ENCODE data around the gene GSTM3.
"Not testable (repeated sequence)": the region's sequence is repeated elsewhere in the genome, so short reads cannot be mapped to it uniquely, and the experiment has no call there.

Gene GSTM3

DNA sequence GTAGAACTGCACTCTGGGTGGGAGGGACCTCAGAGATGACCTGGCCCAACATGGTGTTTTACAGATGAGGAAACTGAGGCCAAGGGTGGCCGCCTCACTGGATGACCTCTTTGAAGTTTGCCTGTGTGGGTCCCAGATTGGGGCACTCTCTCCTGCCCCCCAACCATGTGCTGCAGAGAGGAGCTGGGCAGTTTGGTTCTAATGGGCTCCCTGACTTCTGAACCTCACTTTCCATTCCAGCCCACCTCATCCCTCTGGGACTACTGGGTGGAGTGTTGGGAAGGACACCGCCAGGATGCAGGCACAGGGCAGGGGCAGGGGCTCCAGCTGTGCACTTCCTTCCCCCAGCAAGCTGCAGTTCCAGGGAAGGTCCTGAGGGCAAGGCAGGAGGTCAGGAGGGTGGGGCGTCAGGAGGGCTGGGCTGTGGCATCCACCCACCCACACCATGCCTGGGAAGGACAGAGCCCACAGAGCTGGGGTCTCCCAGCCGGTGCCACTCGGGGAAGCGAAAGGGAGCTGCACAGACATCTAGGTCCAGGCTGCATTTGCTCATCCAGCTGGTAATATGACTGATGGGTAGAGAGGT lies 33.2 kb upstream of the GSTM3 start:
- no peak for DNase-seq

DNA sequence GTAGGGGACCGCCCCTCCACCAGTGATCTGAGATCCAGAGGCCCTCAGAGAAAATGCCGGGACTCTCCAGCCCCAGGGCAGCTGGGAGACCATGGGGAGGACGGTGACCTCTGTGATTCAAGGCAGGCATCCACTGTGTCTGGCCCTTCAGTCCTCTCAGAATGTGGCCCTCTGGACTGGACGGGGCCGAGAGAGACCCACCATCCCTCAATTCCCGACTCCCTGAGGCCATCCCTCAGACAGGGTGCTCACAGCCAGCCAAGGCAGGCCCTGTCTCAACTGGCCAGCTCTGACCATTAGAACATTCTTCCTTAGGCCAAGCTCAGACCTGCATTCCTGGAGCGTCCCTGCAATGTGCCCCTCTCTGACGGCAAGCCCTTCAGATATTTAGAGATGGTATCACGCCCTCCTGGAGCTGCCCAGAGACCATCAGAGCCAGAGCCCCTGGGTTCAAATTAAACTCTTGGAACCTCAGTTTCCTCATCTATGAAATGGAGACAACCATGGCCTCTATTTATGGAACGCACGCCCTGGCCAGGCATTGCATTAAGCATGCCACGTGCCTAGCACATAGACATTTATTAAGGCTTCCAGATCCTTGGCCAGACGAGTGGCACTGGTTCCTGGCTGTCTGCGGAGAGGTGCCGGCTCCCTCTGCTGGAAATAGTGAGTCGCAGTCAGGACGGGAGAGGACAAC lies 32.5 kb upstream of the GSTM3 start:
- DNase-seq: peak; percentile 90

DNA sequence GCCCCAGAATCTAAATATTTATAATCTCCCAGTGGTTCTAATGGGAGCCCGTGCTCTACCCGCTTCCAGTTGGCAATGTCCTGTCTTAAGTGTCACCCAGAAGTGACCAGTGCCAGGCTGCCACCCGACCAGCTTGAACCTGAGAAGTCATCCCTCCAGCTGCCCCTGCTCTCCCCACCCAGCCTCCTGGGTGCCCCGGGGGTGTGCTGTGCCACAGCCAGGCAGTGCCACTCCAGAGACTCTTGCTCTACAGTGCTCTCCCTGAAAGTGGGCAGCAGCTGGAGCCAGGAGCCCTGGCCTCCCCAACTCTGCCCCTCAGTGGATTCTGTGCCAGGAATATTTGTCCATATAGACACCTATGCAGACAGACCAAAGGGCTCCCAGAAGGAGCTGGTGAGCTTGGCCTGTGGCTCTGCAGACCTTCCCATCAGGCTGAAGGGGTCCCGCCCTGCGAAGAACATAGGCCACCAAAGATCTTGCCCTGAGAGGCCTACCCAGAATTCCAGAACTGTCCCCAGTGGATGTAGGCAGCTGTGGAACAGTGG lies 31.9 kb upstream of the GSTM3 start:
- no peak for DNase-seq

DNA sequence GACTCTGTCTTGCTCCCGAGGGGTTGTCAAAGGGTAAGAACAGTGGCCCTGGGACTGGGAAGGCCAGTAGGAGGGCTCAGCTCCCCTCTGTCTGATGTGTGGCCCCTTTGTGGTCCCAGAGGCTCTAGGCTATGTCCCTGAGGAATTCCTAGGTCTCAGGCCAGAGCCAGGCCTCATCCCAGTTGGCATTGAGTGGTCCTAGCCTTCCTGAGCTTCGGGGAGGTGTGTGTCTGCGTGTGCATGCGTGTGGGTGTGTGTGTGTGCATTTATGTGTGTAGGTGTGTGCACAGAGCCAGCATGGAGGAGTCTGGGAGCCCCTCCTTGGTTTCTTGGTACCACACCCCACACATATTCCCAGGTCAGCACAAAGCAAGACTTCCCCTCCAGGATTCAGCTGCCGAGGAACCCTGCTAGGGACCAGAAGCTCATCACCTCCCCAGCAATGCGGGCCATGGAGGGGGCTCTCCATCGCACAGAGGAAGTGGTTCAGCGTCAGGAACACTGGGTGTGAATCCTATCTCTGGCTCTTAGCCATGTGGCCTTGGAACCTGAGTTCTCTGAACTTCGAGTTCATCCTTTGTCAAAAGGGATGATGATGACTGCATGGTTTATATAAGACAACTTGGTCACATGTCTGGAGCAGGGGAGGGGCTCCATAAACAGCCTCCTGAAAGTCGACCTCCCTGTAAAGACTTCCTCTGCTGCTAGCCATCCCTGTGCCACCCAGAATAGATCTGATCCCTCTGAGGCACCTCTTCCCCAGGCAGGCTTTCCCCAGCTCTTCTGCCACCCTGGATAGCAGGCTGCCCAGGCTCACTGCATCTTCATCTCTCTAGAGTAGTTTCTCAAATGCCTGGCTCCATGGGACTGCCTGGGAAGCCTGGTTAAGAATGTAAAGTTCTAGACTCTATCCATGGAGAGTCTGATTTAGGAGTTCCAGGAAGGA lies 31.1 kb upstream of the GSTM3 start:
- no peak for DNase-seq

DNA sequence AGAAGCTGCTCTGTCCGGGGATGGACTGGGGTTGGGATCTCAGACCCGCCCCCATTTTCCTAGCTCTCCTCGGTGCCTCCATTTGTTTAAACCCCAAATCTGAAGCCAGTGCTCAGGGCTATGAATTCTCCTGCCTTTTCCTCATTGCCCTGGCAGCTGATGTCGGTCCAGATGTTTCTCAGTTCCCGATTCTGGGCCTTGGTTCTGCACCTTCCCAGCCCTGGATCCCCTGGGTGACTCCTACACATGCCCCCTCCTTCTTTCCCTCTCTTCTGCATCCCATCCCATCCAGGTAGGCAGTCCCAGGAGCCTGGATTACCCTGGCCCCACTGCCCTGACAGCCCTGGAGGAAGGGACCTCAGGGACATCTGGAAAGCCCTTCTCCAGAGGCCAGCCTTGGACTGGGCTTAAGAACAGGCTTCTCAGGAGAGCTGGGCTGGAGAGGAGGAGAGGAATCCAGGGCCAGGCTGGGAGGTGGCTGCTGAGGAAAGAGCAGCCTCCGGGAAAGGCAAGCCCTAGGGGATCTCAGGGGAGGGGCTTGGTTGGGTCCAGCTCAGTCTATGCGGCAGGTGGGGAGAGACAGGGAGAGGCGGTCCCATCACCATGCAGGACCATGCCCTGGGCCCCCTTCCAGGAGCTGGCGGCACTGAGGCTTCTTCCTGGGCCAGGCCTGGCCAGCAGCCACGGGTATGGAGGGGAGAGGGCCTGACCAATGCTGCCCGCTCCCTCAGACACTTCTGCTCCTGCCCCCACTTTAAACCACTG lies 29.7 kb upstream of the GSTM3 start:
- no peak for DNase-seq

DNA sequence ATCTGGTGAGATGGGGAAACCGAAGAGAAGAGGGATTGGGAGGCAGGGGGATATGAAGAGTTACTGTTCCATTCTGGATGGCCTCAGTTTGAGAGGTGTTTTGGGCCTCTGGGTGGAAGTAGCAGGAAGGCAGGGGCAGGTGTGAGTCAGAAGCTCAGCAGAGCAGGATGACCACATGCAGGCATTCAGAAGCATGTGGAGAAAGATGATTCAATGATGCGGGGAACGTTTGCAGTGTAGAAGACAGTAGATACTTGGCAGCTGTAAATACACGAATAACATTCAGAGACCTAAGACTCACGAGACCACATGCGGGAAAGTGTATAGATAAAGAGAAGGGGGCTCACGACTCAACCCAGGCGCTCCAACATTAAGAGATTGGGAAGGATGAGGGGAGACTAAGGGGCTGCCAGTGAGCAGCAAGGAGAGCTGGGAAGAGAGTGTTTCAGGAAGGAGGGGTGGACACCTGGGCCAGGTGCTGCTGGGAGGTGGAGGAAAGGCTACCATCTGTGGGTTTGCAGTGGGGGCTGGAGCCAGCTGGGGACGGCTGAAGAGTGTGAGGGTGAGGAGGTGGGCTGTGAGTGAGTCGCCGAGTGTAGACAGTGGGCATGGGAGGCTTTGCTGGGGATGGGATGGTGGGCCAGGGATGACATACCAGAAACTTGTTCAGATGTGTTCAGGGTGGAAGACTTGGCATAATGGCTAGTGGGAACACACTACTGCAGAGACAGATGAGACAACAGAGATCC lies 28.7 kb upstream of the GSTM3 start:
- DNase-seq: peak; percentile 74

DNA sequence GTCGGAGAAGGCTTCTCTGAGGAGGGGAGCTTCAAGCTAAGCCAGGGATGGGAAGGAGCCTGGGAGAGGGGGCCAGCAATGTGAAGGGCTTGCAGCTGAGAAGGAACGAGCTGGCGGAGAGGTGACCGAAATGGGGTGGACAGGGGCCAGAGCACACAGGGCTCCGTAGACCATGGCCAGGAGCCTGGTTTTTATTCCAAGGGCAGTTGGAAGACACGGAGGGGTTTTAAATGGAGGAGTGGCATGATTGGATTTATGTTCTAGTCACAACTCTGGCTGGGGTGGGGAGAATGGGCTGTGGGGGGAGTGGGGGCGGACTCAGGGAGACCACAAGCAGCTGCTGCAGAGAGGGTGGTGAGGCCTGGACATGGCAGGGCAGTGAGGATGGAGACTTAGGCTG lies 28.0 kb upstream of the GSTM3 start:
- no peak for DNase-seq

DNA sequence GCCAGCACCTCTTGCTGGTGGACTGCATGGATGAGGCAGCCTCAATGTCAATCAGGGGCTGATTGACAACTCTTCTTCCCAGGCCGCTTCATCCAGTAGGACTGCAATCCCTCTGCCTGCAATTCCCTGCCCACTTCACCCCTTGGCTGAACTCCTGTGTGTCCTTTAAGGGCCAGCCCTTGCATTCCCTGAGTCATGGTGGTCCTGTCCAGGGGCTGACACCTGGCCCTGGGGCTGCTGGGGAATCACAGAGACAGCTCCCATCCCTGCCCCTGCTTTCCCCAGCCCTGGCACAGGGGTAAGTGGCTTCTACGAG lies 27.5 kb upstream of the GSTM3 start:
- DNase-seq: no peak

DNA sequence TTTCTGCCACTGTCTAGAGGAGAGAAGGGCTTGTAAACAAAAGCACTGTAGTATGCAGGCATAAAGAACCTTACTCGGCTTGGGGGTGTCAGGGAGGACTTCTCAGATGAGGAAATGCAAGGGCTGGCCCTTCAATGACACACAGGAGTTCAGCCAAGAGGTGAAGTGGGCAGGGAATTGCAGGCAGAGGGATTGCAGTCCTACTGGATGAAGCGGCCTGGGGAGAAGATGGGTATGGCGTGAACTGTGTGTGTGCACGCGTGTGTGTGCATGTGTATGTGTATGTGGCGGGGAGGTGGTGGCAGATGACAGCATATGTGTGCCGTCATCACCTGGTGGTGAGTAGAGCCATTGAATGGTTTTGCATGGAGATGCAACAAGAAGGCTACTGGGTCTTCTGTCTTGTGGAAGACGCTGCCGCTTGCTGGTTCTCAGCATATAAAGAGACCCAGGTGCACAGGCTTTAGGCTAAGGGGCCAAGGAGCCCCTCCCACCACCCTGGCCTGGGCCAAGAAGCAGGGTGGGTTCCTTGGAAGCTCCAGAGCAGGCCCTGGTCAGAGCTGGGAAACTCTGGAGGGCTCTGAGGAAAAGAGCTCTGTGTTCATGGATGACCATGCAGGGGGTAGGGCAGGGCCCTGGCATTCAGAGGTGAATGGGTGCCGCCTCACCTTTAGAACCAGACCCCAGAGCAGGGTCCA lies 26.9 kb upstream of the GSTM3 start:
- DNase-seq: no peak

DNA sequence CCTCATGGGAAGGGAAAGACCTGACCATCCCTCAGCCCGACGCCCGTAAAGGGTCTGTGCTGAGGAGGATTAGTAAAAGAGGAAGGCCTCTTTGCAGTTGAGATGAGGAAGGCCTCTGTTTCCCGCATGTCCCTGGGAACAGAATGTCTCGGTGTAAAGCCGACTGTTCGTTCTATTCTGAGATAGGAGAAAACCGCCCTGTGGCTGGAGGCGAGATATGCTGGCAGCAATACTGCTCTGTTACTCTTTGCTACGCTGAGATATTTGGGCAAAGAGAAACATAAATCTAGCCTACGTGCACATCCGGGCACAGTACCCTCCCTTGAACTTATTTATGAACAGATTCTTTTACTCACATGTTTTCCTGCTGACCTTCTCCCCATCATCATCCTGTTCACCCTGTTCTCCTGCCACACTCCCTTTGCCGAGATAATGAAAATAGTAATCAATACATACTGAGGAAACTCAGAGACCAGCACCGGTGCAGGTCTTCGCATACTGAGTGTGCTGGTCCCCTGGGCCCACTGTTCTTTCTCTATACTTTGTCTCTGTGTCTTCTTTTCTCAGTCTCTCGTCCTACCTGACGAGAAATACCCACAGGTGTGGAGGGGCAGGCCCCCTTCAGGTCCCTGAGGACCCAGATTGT lies 26.3 kb upstream of the GSTM3 start:
- not testable (repeated sequence) for DNase-seq

DNA sequence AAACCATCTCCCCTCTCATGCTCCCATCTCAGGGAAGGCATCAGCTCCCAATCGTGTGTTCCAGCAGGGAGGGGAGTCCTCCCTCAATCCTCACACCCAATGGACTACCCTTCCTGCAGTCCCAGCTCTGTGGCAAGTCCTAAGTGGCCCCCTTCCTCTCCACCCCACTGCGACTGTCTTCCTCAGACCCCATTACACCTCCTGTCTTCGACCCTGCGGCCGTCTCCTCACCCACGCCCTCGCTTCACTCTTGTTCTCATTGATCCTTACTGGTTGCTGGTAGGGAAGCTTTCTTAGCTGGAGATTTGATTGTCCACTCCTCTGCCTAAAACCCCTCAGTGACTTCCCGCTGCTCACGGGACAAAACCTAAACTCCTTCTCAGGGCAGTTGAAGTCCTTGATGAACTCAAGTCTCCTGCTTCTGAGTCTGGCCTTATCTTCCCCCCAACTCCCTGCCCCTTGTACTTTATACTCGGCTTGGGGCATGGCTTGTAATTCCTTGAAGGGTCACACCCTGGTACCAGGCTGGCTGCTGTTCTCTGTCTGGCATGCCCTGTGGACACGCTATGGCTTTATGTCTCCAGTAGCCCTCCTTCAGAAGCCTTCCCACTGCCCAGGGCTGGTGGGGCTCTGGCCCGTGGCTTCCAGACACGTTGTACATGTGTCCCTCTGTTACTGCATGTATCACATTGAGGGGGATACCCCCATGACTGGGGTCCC lies 25.2 kb upstream of the GSTM3 start:
- no peak for DNase-seq

DNA sequence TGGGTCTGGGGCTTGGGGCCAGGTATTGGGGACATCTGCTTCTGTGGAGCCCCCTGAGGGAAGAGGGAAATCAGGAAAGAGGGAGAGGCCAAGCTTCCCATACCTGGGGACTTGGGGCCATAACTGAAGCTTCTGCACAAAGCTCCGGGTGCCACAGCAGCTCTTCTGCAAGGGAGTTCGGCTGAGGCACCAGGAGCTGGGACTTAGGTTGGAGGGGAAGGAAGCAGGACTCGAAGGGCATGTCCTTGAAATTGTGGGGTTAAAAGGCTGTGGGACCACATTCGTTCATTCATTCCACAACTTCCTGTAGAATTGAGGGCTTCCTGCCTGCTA lies 24.6 kb upstream of the GSTM3 start:
- DNase-seq: no peak

DNA sequence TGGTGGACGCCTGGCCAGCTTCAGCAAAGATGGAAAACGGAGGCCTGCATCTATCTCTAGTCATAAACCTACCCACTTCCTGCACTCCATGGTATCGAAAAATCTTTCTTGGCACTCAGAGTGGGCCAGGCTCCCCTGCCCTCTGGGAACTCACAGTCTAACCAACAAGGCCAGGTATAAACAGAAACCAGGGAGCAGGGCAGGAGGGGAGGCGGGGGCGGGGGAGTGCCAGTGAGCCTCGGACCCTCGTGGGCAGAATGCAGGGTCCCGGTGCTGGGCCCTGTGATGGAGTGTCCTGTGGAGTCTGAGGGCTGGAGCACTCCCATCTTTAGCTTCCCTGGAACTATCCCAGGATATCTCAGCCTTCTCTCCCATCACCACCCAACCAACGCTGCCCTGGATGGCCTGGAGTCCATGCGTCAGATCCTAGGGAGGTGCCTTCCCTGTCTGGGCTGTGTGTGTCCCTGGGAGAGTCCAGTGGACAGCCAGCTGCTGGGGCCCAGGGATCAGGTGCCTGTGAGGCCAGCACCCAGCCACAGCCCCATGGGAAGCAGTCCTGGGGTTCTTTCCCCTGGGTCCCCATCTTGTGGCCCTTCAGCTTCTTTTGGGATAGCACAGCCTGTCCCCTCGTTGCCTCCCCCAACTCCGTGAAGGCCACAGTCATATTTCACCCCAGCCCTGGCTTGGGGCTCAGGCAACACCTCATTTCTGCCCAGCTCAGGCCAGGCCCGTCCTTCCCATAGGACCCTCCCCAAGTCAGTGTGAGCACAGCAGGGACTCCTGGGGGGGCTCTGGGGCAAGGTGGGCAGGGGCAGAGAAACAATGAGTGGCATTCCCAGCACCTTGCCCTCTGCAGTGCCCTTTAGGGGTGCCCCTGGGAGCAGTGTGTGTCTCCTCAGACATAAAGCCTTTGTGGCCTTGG lies 24.0 kb upstream of the GSTM3 start:
- no peak for DNase-seq

DNA sequence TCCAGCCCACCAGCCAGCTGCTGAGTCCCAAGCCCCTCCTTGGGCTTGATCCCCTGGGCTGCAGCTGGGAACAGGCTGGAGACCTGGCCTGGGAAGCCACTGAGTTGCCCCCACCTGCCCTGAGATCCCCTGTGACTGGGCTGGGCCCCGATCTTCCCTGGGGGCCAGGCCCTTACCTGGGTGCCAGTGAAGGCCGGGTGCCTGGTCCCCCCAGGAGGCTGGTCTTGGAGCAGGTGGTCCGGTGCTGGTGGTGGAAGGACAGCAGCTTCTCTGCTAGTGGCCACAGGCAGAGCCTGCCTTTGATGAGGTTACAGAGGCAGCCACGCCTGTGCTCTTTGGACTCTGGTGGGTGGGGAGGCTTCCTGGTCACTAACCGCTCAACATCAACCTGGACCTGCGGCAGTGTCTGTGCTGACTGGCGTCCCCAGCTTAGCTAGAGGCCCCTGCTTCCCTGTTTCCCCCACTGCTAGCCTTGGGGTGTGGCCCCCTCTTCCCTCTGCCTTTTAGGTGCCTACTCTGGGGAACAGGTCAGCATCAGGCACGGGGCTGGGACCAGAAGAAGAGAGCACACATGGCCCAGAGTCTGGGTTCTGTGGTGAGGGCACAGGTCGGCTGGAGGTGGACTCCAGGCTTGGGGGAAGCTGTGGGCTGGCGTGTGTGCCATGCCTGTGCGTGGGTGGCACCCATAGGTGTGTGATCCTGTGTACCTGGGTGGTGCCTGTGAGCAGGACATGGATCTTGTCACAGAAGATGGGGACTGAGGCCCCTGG lies 23.0 kb upstream of the GSTM3 start, which contains the start of gene EPS8L3:
Gene EPS8L3, minus strand, starts transcription at position 278 of the 770 bp plus-strand sequence. CDS start 2,174 bp downstream, outside the sequence.
- DNase-seq: no peak

DNA sequence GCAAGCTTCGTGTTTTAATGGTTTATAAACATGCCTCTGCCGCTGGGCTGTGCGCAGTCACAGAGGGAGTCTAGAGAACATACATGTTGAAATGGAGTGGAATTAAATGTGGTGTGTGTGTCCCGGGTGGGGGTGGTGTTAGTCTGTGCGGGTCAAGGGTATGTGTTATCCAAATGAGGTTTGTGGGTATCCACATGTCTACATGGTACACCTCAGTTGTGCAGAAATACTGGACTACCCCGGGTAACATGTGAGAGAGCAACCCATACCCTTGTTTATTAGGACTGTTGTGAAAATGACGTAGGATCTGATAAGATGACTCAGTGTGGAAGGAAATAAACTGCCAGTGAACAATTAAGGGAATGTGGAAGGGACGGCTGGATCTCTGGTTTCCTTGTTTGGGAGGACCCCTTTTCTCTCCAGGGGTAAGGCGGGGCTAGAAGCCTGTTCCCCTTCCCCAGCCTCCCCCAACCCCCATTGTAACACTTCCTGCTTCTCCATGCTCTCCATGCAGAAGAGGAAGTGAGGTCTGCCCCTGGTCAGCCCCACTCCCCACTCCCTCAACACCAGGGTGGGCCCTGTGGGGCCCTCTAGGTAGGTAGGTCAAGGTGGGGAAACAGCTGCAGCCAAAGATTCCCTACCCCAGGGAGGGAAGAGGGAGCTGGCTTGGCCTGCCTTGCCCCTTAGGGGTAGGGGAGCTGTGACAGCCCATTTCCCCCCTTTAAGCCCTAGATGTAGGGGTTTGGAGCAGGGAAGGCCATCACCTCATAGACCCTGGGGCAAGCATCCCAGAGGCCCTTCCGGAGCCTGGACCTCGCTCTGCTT lies 22.2 kb upstream of the GSTM3 start:
- peak; percentile 24 for DNase-seq

DNA sequence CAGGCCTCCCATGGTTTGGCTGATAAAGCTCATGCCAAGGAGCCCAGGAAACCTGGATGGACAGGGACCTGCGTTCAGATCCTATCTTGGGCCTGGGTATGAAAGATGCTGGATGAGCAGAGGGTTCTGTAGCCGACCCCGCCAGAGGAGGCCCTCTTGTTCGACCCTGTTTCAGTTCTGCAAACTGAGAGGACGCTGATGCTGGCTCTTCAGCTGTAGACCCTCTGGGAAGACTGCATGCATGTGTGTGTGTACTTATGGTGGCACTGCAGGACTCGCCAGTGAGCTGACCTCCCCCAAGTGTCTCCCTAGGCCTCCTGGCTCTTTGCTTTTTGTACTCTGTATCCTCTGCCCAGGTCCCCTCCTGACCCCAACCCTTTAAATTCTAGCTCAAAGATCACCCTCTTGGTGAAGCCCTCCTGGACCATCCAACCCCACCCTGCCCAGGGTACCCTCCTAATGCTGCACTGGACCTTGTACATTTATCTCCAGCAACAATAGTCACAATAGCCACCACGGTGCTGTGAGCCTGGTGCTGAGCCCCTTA lies 21.3 kb upstream of the GSTM3 start:
- DNase-seq: no peak
